Limb (tissue), 2 donors: ENCODE measurements around the gene NXF1.
"Not testable (repeated sequence)": the region's sequence is repeated elsewhere in the genome, so short reads cannot be mapped to it uniquely, and the experiment has no call there.

ENCODE experiments used
- DNase-seq, 2 donors: peaks; one replicate each; pipeline ENCODE4 v3.0.0-alpha.2; 2016; ENCODE audit errors: extremely low spot score in 2 of 2

NXF1 gene

GRCh38 chr11:62787005-62787759, 18.1 kb downstream of the NXF1 start, which contains the start of gene TMEM179B:
Gene TMEM179B, plus strand, starts transcription at chr11:62787402. Its CDS starts 30 bp downstream, at chr11:62787432.
- peak; percentile 96 to 98 for DNase-seq

- peak; percentile 91 for DNase-seq
Observed at GRCh38 chr11:62786318-62787004, 18.8 kb downstream of the NXF1 start.

- no peak for DNase-seq
Observed at GRCh38 chr11:62782753-62783152, 22.5 kb downstream of the NXF1 start.

- DNase-seq = no peak
Observed at GRCh38 chr11:62778441-62778840, 26.8 kb downstream of the NXF1 start.

GRCh38 chr11:62777389-62777788, 27.9 kb downstream of the NXF1 start:
- DNase-seq = no peak

GRCh38 chr11:62775646-62776045, 29.6 kb downstream of the NXF1 start:
- DNase-seq = no peak

GRCh38 chr11:62774407-62774806, 30.8 kb downstream of the NXF1 start:
- DNase-seq = no peak

GRCh38 chr11:62771144-62772021, 33.9 kb downstream of the NXF1 start, which contains the start of gene TAF6L:
Gene TAF6L, plus strand, starts transcription at chr11:62771396. Its CDS starts 4,388 bp downstream, at chr11:62775784.
- peak; percentile 97 to 98 for DNase-seq

- DNase-seq = peak in 1 of 2 donors; percentile 67
Observed at GRCh38 chr11:62770778-62771143, 34.5 kb downstream of the NXF1 start.

GRCh38 chr11:62760867-62761227, 44.4 kb downstream of the NXF1 start:
- not testable (repeated sequence) for DNase-seq

GRCh38 chr11:62757846-62758788, 47.1 kb downstream of the NXF1 start:
- DNase-seq = no peak

GRCh38 chr11:62755086-62755615, 50.1 kb downstream of the NXF1 start:
- DNase-seq = no peak

GRCh38 chr11:62753736-62754603, 51.3 kb downstream of the NXF1 start, which contains the start of gene ZBTB3:
Gene ZBTB3, minus strand, starts transcription at chr11:62754160. Its CDS starts 496 bp downstream, at chr11:62753664.
- DNase-seq = peak; percentile 96 to 100

GRCh38 chr11:62752994-62753735, 52.1 kb downstream of the NXF1 start:
- no peak for DNase-seq

- DNase-seq = no peak
Observed at GRCh38 chr11:62752177-62752785, 53.0 kb downstream of the NXF1 start.

- not testable (repeated sequence) for DNase-seq
Observed at GRCh38 chr11:62749931-62750330, 55.3 kb downstream of the NXF1 start.

GRCh38 chr11:62747475-62748160, 57.6 kb downstream of the NXF1 start:
- no peak for DNase-seq
